ENCODE results near the gene ST6GALNAC3.

DNA sequence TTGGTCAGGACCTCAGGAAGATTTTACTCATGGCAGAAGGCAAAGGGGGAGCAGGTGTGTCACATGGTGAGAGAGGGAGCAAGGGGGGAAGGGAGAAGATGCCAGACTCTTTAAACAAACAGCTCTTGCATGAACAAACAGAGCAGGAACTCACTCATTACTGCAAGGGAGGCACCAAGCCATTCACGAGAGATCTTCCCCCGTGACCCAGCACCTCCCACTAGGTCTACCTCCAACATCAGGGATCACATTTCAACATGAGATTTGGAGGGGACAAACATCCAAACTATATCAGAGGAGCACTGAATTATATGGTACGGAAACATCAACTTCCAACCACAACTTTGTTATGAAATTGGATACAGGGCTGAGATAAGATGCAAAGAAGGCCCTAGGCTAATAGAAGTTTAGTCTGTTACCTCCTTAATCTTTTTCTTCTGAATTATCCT, 164.9 kb downstream of the ST6GALNAC3 start:
- TF ChIP-seq, protein P1, sequence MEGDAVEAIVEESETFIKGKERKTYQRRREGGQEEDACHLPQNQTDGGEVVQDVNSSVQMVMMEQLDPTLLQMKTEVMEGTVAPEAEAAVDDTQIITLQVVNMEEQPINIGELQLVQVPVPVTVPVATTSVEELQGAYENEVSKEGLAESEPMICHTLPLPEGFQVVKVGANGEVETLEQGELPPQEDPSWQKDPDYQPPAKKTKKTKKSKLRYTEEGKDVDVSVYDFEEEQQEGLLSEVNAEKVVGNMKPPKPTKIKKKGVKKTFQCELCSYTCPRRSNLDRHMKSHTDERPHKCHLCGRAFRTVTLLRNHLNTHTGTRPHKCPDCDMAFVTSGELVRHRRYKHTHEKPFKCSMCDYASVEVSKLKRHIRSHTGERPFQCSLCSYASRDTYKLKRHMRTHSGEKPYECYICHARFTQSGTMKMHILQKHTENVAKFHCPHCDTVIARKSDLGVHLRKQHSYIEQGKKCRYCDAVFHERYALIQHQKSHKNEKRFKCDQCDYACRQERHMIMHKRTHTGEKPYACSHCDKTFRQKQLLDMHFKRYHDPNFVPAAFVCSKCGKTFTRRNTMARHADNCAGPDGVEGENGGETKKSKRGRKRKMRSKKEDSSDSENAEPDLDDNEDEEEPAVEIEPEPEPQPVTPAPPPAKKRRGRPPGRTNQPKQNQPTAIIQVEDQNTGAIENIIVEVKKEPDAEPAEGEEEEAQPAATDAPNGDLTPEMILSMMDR (IDR thresholded peaks at IDR 0.05), result no peak
- no peak for TF ChIP-seq POLR2A (IDR thresholded peaks at IDR 0.05)
- no peak for TF ChIP-seq POLR2AphosphoS5 (IDR thresholded peaks at IDR 0.05)
- no peak for TF ChIP-seq EP300 (IDR thresholded peaks at IDR 0.05; ENCODE audit: low read depth)
